Glomerular visceral epithelial cell (primary cell): Measurements from ENCODE around the gene WDR46.

ENCODE experiments used
- DNase-seq: peaks from one replicate; pipeline ENCODE4 v3.0.0-alpha.2; 2016; ENCODE audit errors: extremely low spot score

WDR46 gene

GRCh38 chr6:33288921-33289783, at the start of gene WDR46, which contains the start of gene PFDN6:
WDR46 (minus strand) TSS chr6:33289239; CDS start chr6:33289170, 69 bp downstream.
PFDN6 (plus strand) TSS chr6:33289601; CDS start chr6:33289857, 256 bp downstream.
- peak; percentile 85 for DNase-seq

- DNase-seq = no peak
These were observed 47.5 kb upstream of the WDR46 start for GRCh38 chr6:33336495-33336894.

GRCh38 chr6:33335916-33336315, 46.9 kb upstream of the WDR46 start:
- no peak for DNase-seq

- no peak for DNase-seq
These were observed 44.6 kb upstream of the WDR46 start for GRCh38 chr6:33333666-33334065.

GRCh38 chr6:33330736-33331135, 41.7 kb upstream of the WDR46 start:
- no peak for DNase-seq

- no peak for DNase-seq
These were observed 40.0 kb upstream of the WDR46 start for GRCh38 chr6:33329058-33329457.

- no peak for DNase-seq
These were observed 35.1 kb upstream of the WDR46 start for GRCh38 chr6:33324125-33324524.

GRCh38 chr6:33323623-33323948, 34.5 kb upstream of the WDR46 start:
- DNase-seq = no peak

- no peak for DNase-seq
These were observed 32.2 kb upstream of the WDR46 start for GRCh38 chr6:33321227-33321626.

- peak; percentile 58 for DNase-seq
These were observed 31.5 kb upstream of the WDR46 start for GRCh38 chr6:33320315-33321181.

GRCh38 chr6:33319939-33320314, 30.9 kb upstream of the WDR46 start:
- DNase-seq = no peak

- no peak for DNase-seq
These were observed 29.5 kb upstream of the WDR46 start for GRCh38 chr6:33318426-33319073.

GRCh38 chr6:33317669-33318425, 28.8 kb upstream of the WDR46 start, which contains the start of gene ZBTB22:
ZBTB22 (minus strand) TSS chr6:33317744; CDS start chr6:33316916, 828 bp downstream.
- DNase-seq = peak; percentile 99

- DNase-seq = no peak
These were observed 28.3 kb upstream of the WDR46 start for GRCh38 chr6:33317419-33317668.

- no peak for DNase-seq
These were observed 27.8 kb upstream of the WDR46 start for GRCh38 chr6:33316603-33317418.

GRCh38 chr6:33315793-33316602, 27.0 kb upstream of the WDR46 start:
- no peak for DNase-seq

- DNase-seq = no peak
These were observed 26.1 kb upstream of the WDR46 start for GRCh38 chr6:33314943-33315792.

GRCh38 chr6:33314515-33314942, 25.5 kb upstream of the WDR46 start:
- peak; percentile 80 for DNase-seq
